CD14-positive monocyte (primary cell): ENCODE measurements around the gene TMEM198. TPM values are rescaled to one million over a fixed set of nuclear protein-coding genes. Genes with fewer than 3 reads are reported as not detected.

Experiments used
- DNase-seq, 3 donors: peaks; one replicate each; pipeline ENCODE4 v3.0.0-alpha.2; 2011 to 2022
- H2AFZ ChIP-seq: 2 replicates; pipeline ENCODE4 v1.6.0; 2012; ENCODE audit warnings: mild to moderate bottlenecking, low read depth, low read length, inconsistent platforms; ENCODE audit not compliant: insufficient read depth, poor library complexity, severe bottlenecking
- H3K27ac ChIP-seq, 2 donors: 1 replicate in 1 of 2; 2 replicates in 1 of 2; pipeline ENCODE4 v1.5.1; 2012 to 2013; ENCODE audit warnings: low read length in 2 of 2, control low read depth in 1 of 2, inconsistent platforms in 1 of 2, low read depth in 1 of 2, mild to moderate bottlenecking in 1 of 2
- H3K27me3 ChIP-seq, 2 donors: one replicate each; pipeline versions ENCODE4 v1.6.0 to v1.6.1; 2011 to 2013; ENCODE audit warnings: low read length in 2 of 2; ENCODE audit not compliant: control insufficient read depth in 2 of 2, insufficient read depth in 2 of 2
- H3K36me3 ChIP-seq, 2 donors: replicated peaks in 1 of 2; 1 replicate in 1 of 2; 2 replicates in 1 of 2; pipeline versions ENCODE4 v1.5.1 to v1.6.1; 2012 to 2013; ENCODE audit warnings: low read length in 2 of 2, control low read depth in 1 of 2, inconsistent platforms in 1 of 2, mild to moderate bottlenecking in 1 of 2; ENCODE audit not compliant: insufficient read depth in 2 of 2, control insufficient read depth in 1 of 2
- H3K4me1 ChIP-seq, 2 donors: 1 replicate in 1 of 2; 2 replicates in 1 of 2; pipeline versions ENCODE4 v1.5.1 to v1.6.1; 2012 to 2013; ENCODE audit warnings: low read length in 2 of 2, control low read depth in 1 of 2, inconsistent platforms in 1 of 2, mild to moderate bottlenecking in 1 of 2, moderate library complexity in 1 of 2; ENCODE audit not compliant: insufficient read depth in 2 of 2, control insufficient read depth in 1 of 2
- H3K4me2 ChIP-seq: replicated peaks from 2 replicates; pipeline ENCODE3; 2012; ENCODE audit warnings: low read length, moderate library complexity, mild to moderate bottlenecking; ENCODE audit not compliant: poor library complexity, severe bottlenecking; ENCODE audit errors: extremely low read depth
- H3K4me3 ChIP-seq, 3 experiments: fragments of 200-600 bp in 1 of 3; sonication (generic) in 1 of 3; replicated peaks in 1 of 3; 1 replicate in 2 of 3; 2 replicates in 1 of 3; pipeline ENCODE4 v1.5.1; 2011 to 2013; ENCODE audit warnings: low read length in 3 of 3, mild to moderate bottlenecking in 3 of 3, control low read depth in 2 of 3, low read depth in 2 of 3, inconsistent platforms in 1 of 3, moderate library complexity in 1 of 3
- H3K79me2 ChIP-seq: 2 replicates; pipeline ENCODE4 v1.6.0; 2012; ENCODE audit warnings: mild to moderate bottlenecking, control low read depth, inconsistent platforms, low read length, moderate library complexity; ENCODE audit not compliant: insufficient read depth
- H3K9ac ChIP-seq: 2 replicates; pipeline ENCODE4 v1.6.0; 2017; ENCODE audit warnings: low read length, mild to moderate bottlenecking; ENCODE audit not compliant: insufficient read depth, poor library complexity, severe bottlenecking
- H3K9me3 ChIP-seq, 2 donors: replicated peaks in 1 of 2; 1 replicate in 1 of 2; 2 replicates in 1 of 2; pipeline versions ENCODE4 v1.5.1 to v1.6.1; 2012 to 2013; ENCODE audit warnings: low read length in 2 of 2, control low read depth in 1 of 2; ENCODE audit not compliant: control insufficient read depth in 1 of 2, insufficient read depth in 1 of 2
- H4K20me1 ChIP-seq: 2 replicates; pipeline ENCODE4 v1.6.0; 2012; ENCODE audit warnings: mild to moderate bottlenecking, low read length, control low read depth, moderate library complexity; ENCODE audit not compliant: insufficient read depth
- H3K27ac Mint-ChIP-seq, 7 donors: one replicate each; pipeline ENCODE4 v1.8.0; 2020; ENCODE audit warnings: mild to moderate bottlenecking in 7 of 7, mixed read lengths in 7 of 7, moderate library complexity in 6 of 7, inconsistent platforms in 2 of 7
- H3K27me3 Mint-ChIP-seq, 3 donors: one replicate each; pipeline ENCODE4 v1.8.0; 2021 to 2022; ENCODE audit warnings: low read depth in 3 of 3, mild to moderate bottlenecking in 3 of 3, mixed read lengths in 3 of 3, moderate library complexity in 3 of 3, inconsistent platforms in 1 of 3
- H3K36me3 Mint-ChIP-seq, 2 donors: one replicate each; pipeline ENCODE4 v1.8.0; 2020; ENCODE audit warnings: mixed read lengths in 2 of 2, inconsistent platforms in 1 of 2, mild to moderate bottlenecking in 1 of 2
- H3K4me1 Mint-ChIP-seq: one replicate; pipeline ENCODE4 v1.8.0; 2020; ENCODE audit warnings: mild to moderate bottlenecking, mixed read lengths
- H3K4me3 Mint-ChIP-seq, 2 donors: one replicate each; pipeline ENCODE4 v1.8.0; 2020; ENCODE audit warnings: mild to moderate bottlenecking in 2 of 2, mixed read lengths in 2 of 2, moderate library complexity in 1 of 2
- H3K9me3 Mint-ChIP-seq, 7 donors: one replicate each; pipeline ENCODE4 v1.8.0; 2020 to 2022; ENCODE audit warnings: mixed read lengths in 7 of 7, mild to moderate bottlenecking in 6 of 7, moderate library complexity in 6 of 7, inconsistent platforms in 2 of 7
- WGBS: methylation state at CpG from one replicate; pipeline ENCODE4 v1.1.5; 2013; ENCODE audit warnings: missing lambda C conversion rate; ENCODE audit not compliant: insufficient coverage; 5-methylcytosine and 5-hydroxymethylcytosine counted together
- intact Hi-C, 2 donors: fragments of 100-400 bp; cut with micrococcal nuclease; formaldehyde crosslinking; loops; one replicate each; pipeline versions ENCODE4 v1.15.0 to v1.15.1; 2023
- polyA plus RNA-seq, 3 donors: library from polyadenylated mRNA; depleted of rRNA in 1 of 3; unstranded in 2 of 3; stranded (reverse) in 1 of 3; fragments of 300-500 nt in 2 of 3; fragments of >200 nt in 1 of 3; fragmentation: Illumina TruSeq in 2 of 3; gene quantifications; 1 replicate in 2 of 3; 2 replicates in 1 of 3; pipeline ENCODE4 v1.2.3, GENCODE V29; 2012 to 2021
- TF ChIP-seq, protein P1 (sequence below): fragments of 200-600 bp; IDR thresholded peaks from one replicate; pipeline ENCODE4 v1.8.0; 2022; ENCODE audit warnings: antibody characterized with exemption, mild to moderate bottlenecking

Gene TMEM198
- polyA plus RNA-seq, 3 donors: not detected

- H3K9ac ChIP-seq: no peak overlapping the region
- WGBS: 90% methylated on average over 8 of the region's 9 CpGs
- peaks cover 1 to 13% of the 10 kb centered on the region in 2 donors for H3K27me3 ChIP-seq
Measured at GRCh38 chr2:219536967-219537366, 6.9 kb upstream of the TMEM198 start.

GRCh38 chr2:219537657-219538488, 6.0 kb upstream of the TMEM198 start:
- DNase-seq: no peak
- Mint-ChIP-seq H3K36me3 (no peaks in the 10 kb centered on the region), H3K27me3 (peaks cover 20 to 30% (median 22%) of the 10 kb centered on the region in 3 donors), H3K4me3 (no peak overlapping the region), H3K4me1 (peaks cover 4% of the 10 kb centered on the region), H3K9me3 (peaks cover 0 to 9% (median 2%) of the 10 kb centered on the region in 7 donors), H3K27ac (no peak overlapping the region)
- no peaks in the 10 kb centered on the region for H4K20me1 ChIP-seq
- no peak overlapping the region for H3K4me2 ChIP-seq
- no peaks in the 10 kb centered on the region for H3K79me2 ChIP-seq
- no peaks in the 10 kb centered on the region for H3K36me3 ChIP-seq
- peaks cover 11% of the 10 kb centered on the region in 2 donors for H3K4me1 ChIP-seq
- no peak overlapping the region for H3K27ac ChIP-seq
- H3K27me3 ChIP-seq: peaks cover 10 to 22% of the 10 kb centered on the region in 2 donors
- 82% methylated on average over 8 of the region's 15 CpGs for WGBS
- TF ChIP-seq, protein P1, sequence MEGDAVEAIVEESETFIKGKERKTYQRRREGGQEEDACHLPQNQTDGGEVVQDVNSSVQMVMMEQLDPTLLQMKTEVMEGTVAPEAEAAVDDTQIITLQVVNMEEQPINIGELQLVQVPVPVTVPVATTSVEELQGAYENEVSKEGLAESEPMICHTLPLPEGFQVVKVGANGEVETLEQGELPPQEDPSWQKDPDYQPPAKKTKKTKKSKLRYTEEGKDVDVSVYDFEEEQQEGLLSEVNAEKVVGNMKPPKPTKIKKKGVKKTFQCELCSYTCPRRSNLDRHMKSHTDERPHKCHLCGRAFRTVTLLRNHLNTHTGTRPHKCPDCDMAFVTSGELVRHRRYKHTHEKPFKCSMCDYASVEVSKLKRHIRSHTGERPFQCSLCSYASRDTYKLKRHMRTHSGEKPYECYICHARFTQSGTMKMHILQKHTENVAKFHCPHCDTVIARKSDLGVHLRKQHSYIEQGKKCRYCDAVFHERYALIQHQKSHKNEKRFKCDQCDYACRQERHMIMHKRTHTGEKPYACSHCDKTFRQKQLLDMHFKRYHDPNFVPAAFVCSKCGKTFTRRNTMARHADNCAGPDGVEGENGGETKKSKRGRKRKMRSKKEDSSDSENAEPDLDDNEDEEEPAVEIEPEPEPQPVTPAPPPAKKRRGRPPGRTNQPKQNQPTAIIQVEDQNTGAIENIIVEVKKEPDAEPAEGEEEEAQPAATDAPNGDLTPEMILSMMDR: no peak
- intact Hi-C loops: no loop called here
- H3K4me3 ChIP-seq: no peak overlapping the region
- no peak overlapping the region for H3K9ac ChIP-seq
- no peaks in the 10 kb centered on the region for H3K9me3 ChIP-seq
- H2AFZ ChIP-seq: no peak overlapping the region

More at GRCh38 chr2:219536967-219537366, 6.9 kb upstream of the TMEM198 start:
- no peak for DNase-seq
- Mint-ChIP-seq H3K27me3 (peaks cover 13 to 21% (median 15%) of the 10 kb centered on the region in 3 donors), H3K9me3 (peaks cover 0 to 2% (median 0%) of the 10 kb centered on the region in 7 donors), H3K27ac (no peak overlapping the region), H3K4me3 (no peak overlapping the region), H3K36me3 (no peaks in the 10 kb centered on the region), H3K4me1 (no peaks in the 10 kb centered on the region)
- Histone ChIP-seq H3K27ac (no peak overlapping the region), H2AFZ (no peak overlapping the region), H3K4me2 (no peak overlapping the region), H3K4me1 (peaks cover 6% of the 10 kb centered on the region in 2 donors), H4K20me1 (no peaks in the 10 kb centered on the region), H3K79me2 (no peaks in the 10 kb centered on the region), H3K9me3 (no peaks in the 10 kb centered on the region), H3K4me3 (no peak overlapping the region), H3K36me3 (no peaks in the 10 kb centered on the region)
- intact Hi-C loops: no loop called here
- TF ChIP-seq, protein P1: no peak
